GM12873 (cell line): ENCODE measurements around the gene TMEM255B.
A peak's percentile ranks its signal among the peaks of the same experiment; 100 is the strongest.

Source experiments
- TF ChIP-seq, protein P1 (sequence below): IDR thresholded peaks from 2 replicates; pipeline ENCODE4 v1.5.1; 2012; ENCODE audit warnings: low read depth, mild to moderate bottlenecking, moderate library complexity, low read length, control low read depth; ENCODE audit not compliant: insufficient read depth; ENCODE audit errors: missing control alignments

TMEM255B gene

DNA sequence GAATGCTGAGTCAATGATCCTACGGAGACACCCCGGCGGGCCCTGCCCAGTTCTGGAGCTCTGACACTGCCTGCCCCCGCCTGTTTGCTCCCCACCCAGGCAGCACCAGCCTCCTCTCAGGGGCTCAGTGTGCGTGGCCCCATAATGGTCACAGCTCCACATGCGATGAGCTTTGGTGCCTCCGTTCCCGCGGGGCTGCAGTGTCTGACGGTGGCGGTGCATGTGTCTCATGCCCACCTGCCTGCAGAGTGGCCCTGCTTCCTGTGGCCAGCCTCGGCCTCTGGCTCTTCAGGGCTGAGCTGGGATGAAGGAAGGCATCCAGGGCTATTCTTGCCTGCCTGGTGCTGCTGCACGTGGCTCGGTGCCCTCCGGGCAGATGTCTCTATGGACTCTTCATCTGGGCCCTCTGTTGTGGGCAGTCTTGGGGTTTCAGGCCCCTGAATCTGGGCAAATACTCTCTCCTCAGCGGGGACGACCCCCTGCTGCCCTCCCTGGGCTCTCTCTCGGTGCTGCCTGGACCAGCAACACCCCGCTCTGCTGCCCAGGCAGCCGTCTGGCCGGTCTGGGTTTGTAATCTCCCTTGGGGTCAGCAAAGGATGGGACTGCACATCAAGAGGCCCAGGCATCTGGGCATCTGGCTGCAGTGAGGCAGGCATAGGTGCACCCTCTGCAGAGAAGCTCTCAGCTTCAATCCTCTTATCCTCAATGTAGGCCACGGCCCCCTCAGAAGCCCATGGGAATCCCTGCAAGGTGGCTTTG is 19.3 kb upstream of the TMEM255B start:
- TF ChIP-seq, protein P1, sequence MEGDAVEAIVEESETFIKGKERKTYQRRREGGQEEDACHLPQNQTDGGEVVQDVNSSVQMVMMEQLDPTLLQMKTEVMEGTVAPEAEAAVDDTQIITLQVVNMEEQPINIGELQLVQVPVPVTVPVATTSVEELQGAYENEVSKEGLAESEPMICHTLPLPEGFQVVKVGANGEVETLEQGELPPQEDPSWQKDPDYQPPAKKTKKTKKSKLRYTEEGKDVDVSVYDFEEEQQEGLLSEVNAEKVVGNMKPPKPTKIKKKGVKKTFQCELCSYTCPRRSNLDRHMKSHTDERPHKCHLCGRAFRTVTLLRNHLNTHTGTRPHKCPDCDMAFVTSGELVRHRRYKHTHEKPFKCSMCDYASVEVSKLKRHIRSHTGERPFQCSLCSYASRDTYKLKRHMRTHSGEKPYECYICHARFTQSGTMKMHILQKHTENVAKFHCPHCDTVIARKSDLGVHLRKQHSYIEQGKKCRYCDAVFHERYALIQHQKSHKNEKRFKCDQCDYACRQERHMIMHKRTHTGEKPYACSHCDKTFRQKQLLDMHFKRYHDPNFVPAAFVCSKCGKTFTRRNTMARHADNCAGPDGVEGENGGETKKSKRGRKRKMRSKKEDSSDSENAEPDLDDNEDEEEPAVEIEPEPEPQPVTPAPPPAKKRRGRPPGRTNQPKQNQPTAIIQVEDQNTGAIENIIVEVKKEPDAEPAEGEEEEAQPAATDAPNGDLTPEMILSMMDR, result no peak

DNA sequence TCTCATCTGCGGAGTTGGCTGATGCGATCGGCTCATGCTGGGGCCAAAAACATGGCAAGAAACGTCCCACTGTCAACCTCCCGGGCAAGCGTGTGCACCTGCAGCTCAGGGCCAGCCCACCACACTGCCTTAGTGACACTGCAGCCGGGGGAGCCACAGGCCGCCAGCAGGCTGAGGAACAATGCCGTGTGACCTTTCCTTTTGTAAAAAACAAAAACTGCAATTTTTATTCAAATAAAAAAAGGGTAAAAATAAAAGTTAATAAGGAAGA is 18.8 kb upstream of the TMEM255B start:
- TF ChIP-seq, protein P1, result no peak

DNA sequence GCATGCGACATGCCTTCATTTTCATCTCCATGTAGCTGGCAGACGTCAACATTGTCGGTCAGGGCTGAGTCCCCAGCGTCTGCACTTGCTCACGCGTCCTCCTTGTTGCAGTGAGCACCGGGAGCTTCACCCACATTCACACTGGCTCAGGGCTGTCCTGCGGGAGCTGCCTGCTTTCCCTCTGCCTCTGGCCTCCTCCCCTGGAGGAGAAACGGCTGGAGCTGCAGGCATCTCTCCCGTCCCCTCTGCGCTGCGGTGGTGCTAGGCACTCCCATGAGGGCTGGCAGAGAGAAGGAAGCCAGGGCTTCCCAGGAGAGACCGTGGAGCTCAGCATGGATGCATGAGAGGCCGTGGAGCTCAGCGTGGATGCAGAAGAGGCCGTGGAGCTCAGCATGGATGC is 18.4 kb upstream of the TMEM255B start:
- TF ChIP-seq, protein P1, result no peak

DNA sequence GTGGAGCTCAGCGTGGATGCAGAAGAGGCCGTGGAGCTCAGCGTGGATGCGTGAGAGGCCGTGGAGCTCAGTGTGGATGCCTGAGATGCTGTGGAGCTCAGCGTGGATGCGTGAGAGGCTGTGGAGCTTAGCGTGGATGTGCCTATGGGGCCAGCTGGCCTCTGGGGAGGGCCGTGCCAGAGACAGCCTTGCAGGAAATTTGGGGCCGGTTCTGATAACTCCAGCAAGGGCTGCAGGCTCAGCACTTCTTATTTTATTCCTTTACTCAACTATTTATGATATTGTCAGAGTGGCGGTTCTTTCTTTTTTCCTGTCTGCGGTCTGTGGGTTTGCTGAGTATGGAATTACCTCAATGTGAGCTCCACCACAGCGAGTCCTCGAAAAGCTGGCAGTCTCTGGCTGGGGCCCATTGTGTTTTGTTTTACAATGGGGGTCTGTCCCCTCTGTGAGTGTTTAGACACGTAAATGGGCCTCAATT is 17.8 kb upstream of the TMEM255B start:
- TF ChIP-seq, protein P1, result no peak

DNA sequence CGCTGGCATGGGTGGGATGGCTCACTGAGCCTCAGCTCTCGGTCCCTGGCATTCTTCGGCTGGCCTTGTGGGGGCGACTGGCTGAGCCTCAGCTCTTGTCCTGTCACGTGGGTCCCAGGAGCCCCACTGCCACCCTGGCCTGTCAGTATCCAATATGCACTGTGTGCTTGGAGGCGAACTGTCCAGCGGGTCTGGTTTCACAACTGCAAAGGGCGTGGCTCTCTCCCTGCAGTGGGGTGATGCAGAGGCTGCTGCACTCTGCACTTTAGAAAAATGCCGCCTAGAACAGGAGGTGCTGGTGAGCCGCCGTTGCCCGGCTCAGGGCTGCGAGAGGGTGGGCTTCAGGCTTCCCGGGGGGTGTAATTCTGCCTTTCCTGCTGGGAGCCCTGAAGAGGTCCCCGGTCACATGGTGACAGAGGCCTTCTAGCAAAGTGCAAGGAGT is 17.0 kb upstream of the TMEM255B start:
- TF ChIP-seq, protein P1, result peak; percentile 45

DNA sequence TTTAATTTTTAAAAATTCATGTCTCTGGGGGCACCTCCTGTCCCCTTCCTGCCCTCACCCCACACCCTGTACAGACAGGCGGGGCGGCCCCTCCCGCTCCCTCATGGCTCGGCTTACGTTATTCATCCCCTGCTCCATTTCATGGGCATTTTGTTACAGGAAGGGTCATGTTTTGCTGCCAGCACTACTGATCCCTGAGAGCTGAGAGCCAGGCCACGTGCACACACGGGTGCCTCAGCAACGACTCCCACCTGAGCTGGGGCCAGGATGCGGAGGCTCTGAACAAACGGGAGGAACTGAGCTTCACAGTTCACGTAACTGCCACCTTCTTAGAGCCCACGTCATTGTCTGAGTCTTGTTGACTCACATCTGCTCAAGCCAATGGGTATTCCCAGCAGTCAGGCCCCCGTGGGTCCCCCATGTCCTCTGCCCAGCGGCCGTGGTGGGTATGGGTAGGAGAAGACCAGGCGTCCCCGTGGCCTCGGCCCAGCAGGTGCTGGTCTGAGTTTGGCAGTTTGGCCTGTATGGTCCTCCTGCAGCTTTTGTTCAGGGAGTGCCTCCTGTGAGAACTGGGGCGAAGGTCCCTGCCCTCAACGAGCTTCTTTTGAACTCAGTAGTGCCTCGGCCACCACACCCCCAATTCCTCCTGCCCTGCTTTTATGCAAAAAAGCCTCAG is 16.4 kb upstream of the TMEM255B start:
- TF ChIP-seq, protein P1, result no peak

DNA sequence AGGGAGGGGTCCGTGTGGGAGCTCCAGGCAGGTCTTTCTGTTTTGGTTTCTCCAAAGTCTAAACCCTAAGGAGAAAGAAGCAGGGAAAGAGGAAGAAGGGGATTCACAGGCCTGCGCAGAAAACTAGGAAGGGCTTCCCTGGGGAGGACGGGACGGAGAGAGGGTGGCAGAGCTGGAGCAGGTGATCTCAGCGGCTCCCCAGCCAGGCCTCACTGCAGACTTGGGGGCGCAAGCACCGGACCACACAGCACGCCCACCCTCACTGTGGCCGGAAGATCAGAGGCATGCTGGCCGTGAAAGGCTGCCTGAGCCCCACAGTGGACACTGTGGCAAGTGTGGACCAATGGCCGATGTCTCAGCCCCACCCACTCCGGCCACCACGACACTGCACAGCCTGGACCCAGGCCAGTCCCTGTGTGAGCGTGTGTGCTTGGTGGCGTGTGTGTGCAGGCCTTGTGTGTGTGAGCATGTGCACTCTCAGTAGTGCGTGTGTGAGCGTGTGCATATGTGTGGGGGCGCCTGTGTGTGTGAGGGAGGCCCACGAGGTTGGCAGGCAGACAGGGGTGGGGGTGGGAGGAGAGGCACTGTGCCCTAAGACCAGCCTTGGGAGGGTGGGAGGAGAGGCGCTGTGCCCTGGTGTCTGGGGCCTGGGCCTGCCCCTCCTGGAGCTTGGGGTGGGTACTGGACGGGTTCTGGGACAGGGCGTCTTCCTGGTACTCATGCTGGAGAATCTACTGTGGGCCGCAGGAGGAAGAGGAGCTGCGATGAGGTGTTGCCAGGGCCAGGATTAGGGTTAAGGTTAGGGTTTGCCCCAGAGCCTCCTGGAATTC is 15.4 kb upstream of the TMEM255B start:
- TF ChIP-seq, protein P1, result no peak
